ENCODE data around the gene ADARB2.

The ADARB2 gene

DNA sequence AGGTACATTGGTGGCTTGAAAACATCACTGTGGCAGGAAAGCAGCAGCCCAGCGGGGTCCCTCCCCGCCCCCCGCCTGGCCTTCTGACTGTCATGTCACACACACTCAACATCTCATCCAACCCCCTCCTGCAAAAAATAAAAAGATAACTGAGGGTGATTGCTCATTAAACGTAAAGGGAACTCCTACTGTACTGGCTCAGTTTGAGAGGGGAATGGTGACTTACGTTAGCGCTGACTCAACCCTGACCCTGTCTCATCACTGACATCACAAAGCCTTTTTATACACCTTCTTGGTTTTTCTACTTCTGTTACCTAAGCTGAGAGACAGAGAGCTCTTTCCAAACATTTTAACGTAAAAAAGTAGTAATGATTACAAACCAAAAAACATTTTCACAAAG, 48.8 kb downstream of the ADARB2 start:
- Histone ChIP-seq H3K4me3 (replicated peaks; ENCODE audit: insufficient read depth, low read length) (no peak overlapping the region), H3K27me3 (ENCODE audit: insufficient read depth, poor library complexity, severe bottlenecking) (no peaks in the 10 kb centered on the region), H3K27ac (replicated peaks) (no peak overlapping the region)
- no peak for DNase-seq (ENCODE audit: low read depth in 1 of 2, low spot score in 1 of 2)
- TF ChIP-seq REST (IDR thresholded peaks at IDR 0.05; ENCODE audit: insufficient replicate concordance, low read depth) (no peak), CTCF (IDR thresholded peaks at IDR 0.05; ENCODE audit: insufficient read depth, low read length) (no peak)

DNA sequence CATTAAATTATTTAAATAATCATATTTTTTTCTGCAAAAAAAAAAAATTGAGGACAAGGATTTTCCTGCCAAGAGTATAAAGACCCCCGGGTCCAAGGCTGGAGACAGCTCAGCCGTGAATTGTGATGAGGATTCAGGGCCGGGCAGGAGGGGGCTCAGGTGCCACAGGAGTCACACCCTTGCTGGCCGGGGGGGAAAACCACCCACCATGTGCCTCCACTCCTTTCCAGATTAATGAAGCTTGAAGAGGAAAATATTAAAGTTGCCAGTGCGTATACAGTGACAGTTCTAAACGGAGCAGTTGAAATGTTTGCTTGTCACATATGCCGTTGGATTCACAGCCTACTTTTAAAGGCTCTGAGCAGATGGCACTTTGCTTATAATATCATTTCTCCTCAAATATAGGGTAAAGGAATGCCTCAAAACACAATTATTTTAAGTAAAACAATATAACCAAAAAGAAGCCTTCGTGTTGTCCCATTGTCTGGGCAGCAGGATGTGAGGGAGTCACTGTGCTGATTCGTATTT, 49.6 kb downstream of the ADARB2 start:
- Histone ChIP-seq H3K4me3 (replicated peaks; ENCODE audit: insufficient read depth, low read length) (no peak overlapping the region), H3K27ac (replicated peaks) (no peak overlapping the region), H3K27me3 (ENCODE audit: insufficient read depth, poor library complexity, severe bottlenecking) (no peaks in the 10 kb centered on the region)
- no peak for TF ChIP-seq SPI1 (IDR thresholded peaks at IDR 0.05; ENCODE audit: borderline replicate concordance, low read depth)
- no peak for TF ChIP-seq CTCF (IDR thresholded peaks at IDR 0.05; ENCODE audit: insufficient read depth, low read length)
- TF ChIP-seq POLR2AphosphoS5 (IDR thresholded peaks at IDR 0.05; ENCODE audit: low read depth) = no peak
- no peak for TF ChIP-seq REST (IDR thresholded peaks at IDR 0.05; ENCODE audit: insufficient replicate concordance, low read depth)
- no peak for TF ChIP-seq GABPA (IDR thresholded peaks at IDR 0.05; ENCODE audit: low read depth)
- no peak for DNase-seq (ENCODE audit: low read depth in 1 of 2, low spot score in 1 of 2)

GRCh38 chr10:1687190-1687589, 50.1 kb downstream of the ADARB2 start:
- Histone ChIP-seq H3K4me3 (replicated peaks; ENCODE audit: insufficient read depth, low read length) (no peak overlapping the region), H3K27ac (replicated peaks) (no peak overlapping the region), H3K27me3 (ENCODE audit: insufficient read depth, poor library complexity, severe bottlenecking) (no peaks in the 10 kb centered on the region)
- TF ChIP-seq REST (IDR thresholded peaks at IDR 0.05; ENCODE audit: insufficient replicate concordance, low read depth) (no peak), CTCF (IDR thresholded peaks at IDR 0.05; ENCODE audit: insufficient read depth, low read length) (no peak), GABPA (IDR thresholded peaks at IDR 0.05; ENCODE audit: low read depth) (no peak), POLR2AphosphoS5 (IDR thresholded peaks at IDR 0.05; ENCODE audit: low read depth) (no peak), SPI1 (IDR thresholded peaks at IDR 0.05; ENCODE audit: borderline replicate concordance, low read depth) (no peak)
- DNase-seq (ENCODE audit: low read depth in 1 of 2, low spot score in 1 of 2) = no peak

Measured in HL-60 (cell line).